ENCODE measurements around the gene KCNG3.

Gene KCNG3

GRCh38 chr2:42458396-42458795, 35.4 kb downstream of the KCNG3 start:
- TF ChIP-seq CTCF (conservative IDR thresholded peaks at IDR 0.05; ENCODE audit: low read length) = no peak
- no peak overlapping the region for H3K4me3 ChIP-seq (ENCODE audit: low read length)
- no peak for DNase-seq (ENCODE audit: low read depth)

DNA sequence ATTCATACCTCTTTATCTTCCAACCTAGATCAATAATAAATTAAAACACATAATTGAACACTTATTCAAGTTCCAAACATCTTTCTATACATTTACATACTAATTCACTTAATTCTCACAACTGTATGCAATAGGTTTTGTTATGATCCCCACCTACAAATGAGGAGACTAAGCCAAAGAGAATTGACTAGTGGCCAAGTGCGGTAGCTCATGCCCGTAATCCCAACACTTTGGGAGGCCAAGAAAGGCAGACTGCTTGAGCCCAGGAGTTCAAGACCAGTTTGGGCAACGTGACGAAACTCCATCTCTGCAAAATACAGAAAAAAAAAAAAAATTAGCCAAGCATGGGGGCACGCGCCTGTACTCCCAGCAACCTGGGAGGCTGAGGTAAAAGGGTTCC, 36.8 kb downstream of the KCNG3 start:
- DNase-seq (ENCODE audit: low read depth) = no peak
- TF ChIP-seq CTCF (conservative IDR thresholded peaks at IDR 0.05; ENCODE audit: low read length) = no peak

GRCh38 chr2:42456126-42456839, 37.5 kb downstream of the KCNG3 start:
- no peak overlapping the region for H3K4me3 ChIP-seq (ENCODE audit: low read length)
- TF ChIP-seq CTCF (conservative IDR thresholded peaks at IDR 0.05; ENCODE audit: low read length) = no peak
- DNase-seq (ENCODE audit: low read depth) = no peak

More for the DNA sequence above, 36.8 kb downstream of the KCNG3 start:
- H3K4me3 ChIP-seq (ENCODE audit: low read length) = no peak overlapping the region

GRCh38 chr2:42452545-42452944, 41.2 kb downstream of the KCNG3 start:
- no peak for TF ChIP-seq CTCF (conservative IDR thresholded peaks at IDR 0.05; ENCODE audit: low read length)
- H3K4me3 ChIP-seq (ENCODE audit: low read length) = no peak overlapping the region
- DNase-seq (ENCODE audit: low read depth) = no peak

GRCh38 chr2:42450136-42450535, 43.6 kb downstream of the KCNG3 start:
- no peak for TF ChIP-seq CTCF (conservative IDR thresholded peaks at IDR 0.05; ENCODE audit: low read length)
- no peak overlapping the region for H3K4me3 ChIP-seq (ENCODE audit: low read length)
- DNase-seq (ENCODE audit: low read depth) = peak; percentile 15

- no peak for TF ChIP-seq CTCF (conservative IDR thresholded peaks at IDR 0.05; ENCODE audit: low read length)
- DNase-seq (ENCODE audit: low read depth) = no peak
- H3K4me3 ChIP-seq (ENCODE audit: low read length) = no peak overlapping the region
Observed at GRCh38 chr2:42449163-42450087, 44.4 kb downstream of the KCNG3 start.
